Neural cell (in vitro differentiated cells): ENCODE data around the gene ADGRB2.

Experiments used
- EZH2 ChIP-seq: fragments of 200-600, 300-800 bp; shearing (Covaris generic), sonication (generic); IDR thresholded peaks from 2 replicates; pipeline ENCODE4 v1.6.1; 2014; ENCODE audit warnings: antibody characterized with exemption, low read length, borderline replicate concordance, mild to moderate bottlenecking; ENCODE audit not compliant: insufficient read depth, poor library complexity, severe bottlenecking
- SMC3 ChIP-seq: fragments of 450-650 bp; conservative IDR thresholded peaks from 2 replicates; pipeline ENCODE4 v1.6.1; 2014; ENCODE audit warnings: antibody characterized with exemption, mild to moderate bottlenecking, moderate library complexity; ENCODE audit not compliant: poor library complexity

GRCh38 chr1:31751822-31752241 lies 12.3 kb downstream of the ADGRB2 start:
- no peak for TF ChIP-seq SMC3
- TF ChIP-seq EZH2: no peak
